GM18868 (cell line): ENCODE results near the gene FAM53A.

Experiments
- ATAC-seq: cut with Tn5 transposase; IDR thresholded peaks from one replicate; pipeline ENCODE4 v1.9.1; 2021; ENCODE audit warnings: mild to moderate bottlenecking, moderate library complexity; ENCODE audit not compliant: unreplicated experiment

FAM53A gene, protein sequence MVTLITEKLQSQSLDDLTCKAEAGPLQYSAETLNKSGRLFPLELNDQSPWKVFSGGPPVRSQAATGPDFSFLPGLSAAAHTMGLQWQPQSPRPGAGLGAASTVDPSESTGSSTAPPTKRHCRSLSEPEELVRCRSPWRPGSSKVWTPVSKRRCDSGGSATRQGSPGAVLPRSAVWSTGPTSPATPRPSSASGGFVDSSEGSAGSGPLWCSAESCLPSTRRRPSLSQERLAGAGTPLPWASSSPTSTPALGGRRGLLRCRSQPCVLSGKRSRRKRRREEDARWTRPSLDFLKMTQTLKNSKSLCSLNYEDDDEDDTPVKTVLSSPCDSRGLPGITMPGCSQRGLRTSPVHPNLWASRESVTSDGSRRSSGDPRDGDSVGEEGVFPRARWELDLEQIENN

DNA sequence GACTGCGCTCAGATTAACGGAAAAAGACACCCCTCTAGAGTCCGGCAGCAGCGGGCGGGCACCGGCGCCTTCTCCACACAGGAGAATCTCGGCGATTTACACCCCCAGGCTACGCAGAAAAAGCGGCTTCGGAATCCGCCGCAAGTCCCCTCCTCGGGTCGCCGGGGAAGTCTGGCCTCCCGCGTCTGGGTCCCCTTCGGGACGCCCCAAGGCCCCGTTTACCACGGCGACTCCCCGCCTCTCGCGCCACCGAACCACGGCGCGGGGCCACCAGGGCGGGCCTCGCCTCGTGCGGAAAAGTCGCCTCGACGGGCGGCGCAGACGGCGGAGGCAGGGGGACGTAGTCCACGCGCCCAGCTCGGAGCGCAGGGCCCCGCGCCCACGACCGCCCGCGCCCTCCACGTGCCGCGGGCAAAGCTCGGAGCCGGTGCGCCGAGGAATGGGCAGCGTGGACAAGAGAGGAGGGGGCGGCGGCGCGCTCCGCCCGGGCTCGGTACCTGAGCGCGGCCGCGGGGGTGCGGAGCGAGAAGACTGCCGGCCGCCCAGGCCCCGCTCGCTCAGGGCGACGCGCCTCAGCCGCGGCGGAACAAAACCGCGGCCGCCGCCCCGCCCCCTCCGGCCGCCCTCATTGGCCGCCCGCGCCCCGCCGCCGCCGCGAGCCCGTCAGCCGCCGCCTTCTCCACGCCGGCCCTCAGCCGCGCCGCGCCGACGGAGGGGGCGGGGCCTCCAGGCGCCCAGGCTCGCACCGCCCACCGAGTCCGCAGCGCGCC is at the start of gene FAM53A:
FAM53A (minus strand) TSS at position 578 of the 770 bp plus-strand sequence. CDS start 15,572 bp downstream, outside the sequence.
- ATAC-seq = peak; percentile 87

DNA sequence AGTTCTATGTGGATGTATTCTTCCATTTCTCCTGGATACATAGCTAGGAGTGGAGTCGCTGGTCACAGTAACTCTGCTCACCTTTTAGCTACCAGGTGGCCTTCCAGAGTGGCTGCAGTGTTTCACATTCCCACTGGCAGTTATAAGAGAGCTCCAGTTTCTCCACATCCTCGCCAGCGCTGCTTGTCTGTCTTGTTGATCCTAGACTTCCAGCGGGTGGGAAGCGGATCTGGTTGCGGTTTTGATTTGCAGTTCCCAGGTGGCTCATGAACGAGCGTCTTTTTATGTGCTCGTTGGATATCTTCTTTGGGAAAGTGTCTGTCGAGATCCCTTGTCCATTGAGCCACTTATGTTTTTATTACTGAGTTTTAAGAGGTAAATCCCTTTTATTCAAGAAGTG is 48.8 kb upstream of the FAM53A start:
- ATAC-seq = no peak

DNA sequence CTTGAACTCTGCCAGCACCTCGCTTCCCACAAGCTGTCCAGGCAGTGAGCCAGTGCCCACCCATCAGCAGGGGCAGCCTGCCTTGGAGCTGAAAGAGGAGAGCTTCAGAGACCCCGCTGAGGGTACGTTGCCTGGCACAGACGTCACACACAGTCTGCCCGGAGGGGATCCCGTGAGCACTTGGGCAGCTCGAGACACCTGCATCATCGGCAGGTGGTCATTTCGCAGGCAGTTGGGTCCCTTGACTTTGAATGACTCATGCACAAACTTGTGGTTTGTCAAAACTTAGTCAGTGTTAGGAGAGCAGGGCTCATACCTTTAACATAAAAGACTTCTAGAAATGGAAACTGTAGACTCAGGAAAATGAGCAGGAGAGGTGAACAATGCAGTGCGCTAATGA is 47.1 kb upstream of the FAM53A start:
- no peak for ATAC-seq

DNA sequence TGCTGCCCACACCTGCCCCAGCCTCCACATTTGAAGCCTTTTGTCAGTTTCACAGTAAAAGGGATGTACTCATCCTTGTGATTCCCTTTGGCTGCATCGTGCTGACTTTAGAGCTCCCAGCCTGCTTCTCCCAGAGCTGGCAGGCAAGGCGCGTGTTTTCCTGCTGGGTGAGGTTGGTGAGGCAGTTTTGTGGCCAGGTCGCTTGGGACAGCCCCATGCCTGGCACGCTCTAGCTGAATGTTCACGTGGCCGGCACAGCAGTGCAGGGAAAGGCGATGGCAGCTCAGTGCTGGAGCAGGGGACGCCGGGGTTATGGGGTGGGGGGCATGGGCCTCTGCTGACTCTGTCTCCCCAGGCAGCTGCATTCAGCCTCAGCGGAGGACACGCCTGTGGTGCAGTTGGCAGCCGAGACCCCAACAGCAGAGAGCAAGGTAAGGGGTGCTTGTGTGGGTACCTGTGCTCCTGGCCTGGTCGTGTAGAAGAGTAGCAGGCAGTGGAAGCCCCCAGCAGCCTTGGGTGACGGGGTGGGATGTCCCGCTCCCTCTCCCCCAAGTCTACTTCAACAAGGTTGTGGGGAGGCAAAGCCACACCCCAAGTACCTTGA is 46.5 kb upstream of the FAM53A start:
- ATAC-seq = no peak

DNA sequence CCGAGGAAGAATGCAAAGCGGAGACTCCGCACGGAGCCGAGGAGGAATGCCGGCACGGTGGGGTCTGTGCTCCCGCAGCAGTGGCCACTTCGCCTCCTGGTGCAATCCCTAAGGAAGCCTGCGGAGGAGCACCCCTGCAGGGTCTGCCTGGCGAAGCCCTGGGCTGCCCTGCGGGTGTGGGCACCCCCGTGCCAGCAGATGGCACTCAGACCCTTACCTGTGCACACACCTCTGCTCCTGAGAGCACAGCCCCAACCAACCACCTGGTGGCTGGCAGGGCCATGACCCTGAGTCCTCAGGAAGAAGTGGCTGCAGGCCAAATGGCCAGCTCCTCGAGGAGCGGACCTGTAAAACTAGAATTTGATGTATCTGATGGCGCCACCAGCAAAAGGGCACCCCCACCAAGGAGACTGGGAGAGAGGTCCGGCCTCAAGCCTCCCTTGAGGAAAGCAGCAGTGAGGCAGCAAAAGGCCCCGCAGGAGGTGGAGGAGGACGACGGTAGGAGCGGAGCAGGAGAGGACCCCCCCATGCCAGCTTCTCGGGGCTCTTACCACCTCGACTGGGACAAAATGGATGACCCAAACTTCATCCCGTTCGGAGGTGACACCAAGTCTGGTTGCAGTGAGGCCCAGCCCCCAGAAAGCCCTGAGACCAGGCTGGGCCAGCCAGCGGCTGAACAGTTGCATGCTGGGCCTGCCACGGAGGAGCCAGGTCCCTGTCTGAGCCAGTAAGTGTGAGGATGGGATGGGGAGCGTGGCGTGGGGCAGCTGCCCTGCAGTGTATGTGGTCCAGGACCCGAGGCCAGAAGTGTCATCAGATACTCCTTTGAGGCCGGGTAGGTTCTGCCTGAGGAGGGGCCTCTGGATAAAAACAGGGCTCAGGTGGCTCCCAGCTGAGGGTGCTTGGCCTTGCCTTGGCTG is 44.2 kb upstream of the FAM53A start:
- no peak for ATAC-seq

DNA sequence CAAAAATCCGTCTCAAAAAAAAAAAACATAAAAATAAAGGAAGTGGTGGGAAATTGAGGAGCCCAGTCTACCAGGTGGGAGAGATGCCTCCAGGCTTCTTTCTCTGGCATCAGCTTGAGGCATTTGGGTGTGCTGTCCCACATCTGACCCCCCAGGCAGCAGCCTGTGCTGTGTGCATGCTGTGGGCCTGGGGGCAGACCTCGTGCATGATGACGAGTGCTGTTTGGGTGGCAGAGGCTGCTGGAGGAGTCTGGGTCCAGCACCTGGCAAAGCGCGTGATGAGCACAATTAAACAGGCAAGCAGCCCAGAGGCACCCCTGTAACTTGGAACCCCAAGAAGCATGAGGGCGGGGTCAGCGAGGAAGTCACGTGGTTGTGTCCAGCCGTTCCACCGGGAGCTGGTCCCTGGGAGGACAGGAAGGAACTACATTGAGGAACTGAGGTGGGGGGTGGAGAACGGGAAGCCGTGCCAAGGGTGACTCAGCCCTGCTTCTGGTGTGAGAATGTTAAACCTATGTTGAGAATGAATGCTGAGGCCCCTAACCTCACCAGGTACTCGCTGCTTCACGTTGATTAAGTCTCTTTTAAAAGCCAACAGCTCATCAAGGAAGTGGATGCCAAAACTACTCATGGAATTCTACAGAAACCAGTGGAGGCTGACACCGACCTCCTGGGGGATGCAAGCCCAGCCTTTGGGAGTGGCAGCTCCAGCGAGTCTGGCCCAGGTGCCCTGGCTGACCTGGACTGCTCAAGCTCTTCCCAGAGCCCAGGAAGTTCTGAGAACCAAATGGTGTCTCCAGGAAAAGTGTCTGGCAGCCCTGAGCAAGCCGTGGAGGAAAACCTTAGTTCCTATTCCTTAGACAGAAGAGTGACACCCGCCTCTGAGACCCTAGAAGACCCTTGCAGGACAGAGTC is 43.3 kb upstream of the FAM53A start:
- no peak for ATAC-seq

DNA sequence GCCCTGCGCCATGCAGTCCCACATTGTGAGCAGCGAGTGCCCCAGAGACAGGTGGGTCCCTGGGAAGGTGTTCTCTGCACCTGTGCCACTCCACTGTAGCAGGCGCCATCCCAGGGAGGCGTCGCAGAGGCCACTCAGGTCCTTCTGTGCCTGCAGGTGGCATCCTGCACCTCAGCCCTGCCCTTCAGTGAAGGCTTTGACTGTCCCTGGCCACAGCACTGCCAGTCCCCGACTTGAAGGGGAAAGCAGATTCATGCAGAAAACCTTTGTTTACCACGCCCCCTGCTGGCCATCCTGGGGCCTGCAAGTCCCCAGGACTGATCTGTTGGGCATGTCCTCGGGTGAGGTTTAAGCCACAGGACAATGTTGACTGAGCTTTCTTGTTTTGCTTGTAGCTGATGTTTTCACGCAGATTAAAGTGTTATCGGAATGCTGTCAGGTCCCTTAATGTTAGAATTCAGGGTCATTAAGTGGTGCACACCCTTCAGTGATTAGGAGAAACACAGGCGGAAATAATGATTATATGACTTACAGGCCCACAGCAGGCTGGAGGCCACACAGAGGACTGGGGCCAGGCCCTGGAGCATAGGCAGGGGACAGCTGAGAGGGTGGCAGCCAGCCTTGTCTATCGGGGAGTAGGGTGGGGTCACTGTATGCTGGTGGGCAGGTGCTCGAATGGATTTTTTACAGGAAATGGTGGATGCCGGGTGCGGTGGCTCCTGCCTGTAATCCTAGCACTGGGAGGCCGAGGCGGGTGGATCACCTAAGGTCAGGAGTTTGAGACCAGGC is 42.2 kb upstream of the FAM53A start:
- no peak for ATAC-seq

DNA sequence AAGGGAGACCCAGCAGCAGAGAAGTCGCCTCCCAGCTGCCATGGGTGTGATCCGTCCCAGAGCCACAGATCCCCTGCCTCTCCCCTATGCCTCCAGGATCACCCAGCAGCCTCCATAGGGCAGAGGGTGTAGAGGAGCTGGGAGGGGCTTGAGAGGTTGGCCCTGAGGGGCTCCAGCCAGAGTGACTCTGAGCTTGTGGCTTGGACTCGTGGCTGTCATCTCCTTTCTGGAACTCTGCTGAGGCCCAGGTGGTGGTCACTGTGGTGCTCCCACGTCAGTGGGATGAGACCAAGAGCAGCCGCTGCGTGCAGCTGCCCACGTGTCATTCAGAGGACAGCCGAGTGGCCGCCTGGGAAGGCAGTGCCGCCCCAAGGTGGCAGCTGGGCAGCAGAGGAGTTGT is 41.4 kb upstream of the FAM53A start:
- ATAC-seq = no peak

DNA sequence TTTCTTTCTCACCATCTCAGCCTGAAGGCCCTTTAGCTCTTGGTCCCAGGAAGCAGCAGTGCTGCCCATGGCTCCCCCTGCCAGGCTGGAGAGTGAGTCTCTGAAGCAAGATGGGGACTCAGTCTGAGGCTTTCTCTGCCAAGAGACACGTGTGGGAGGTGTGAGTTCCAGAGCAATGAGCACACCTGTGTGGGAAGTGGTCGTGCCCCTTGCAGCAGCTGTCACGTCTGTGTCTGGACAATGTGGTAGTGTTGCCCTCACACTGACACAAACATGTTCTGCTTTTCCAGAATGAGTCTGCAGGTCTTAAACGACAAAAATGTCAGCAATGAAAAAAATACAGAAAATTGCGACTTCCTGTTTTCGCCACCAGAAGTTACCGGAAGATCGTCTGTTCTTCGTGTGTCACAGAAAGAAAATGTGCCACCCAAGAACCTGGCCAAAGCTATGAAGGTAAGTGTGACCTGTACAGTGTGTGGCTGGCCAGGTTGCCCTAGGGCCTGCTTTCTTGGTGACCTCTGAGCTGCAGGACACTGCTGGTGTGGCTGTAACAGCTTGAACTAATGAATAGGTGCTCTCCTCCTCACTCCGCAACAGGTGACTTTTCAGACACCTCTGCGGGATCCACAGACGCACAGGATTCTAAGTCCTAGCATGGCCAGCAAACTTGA is 39.2 kb upstream of the FAM53A start:
- ATAC-seq = no peak

DNA sequence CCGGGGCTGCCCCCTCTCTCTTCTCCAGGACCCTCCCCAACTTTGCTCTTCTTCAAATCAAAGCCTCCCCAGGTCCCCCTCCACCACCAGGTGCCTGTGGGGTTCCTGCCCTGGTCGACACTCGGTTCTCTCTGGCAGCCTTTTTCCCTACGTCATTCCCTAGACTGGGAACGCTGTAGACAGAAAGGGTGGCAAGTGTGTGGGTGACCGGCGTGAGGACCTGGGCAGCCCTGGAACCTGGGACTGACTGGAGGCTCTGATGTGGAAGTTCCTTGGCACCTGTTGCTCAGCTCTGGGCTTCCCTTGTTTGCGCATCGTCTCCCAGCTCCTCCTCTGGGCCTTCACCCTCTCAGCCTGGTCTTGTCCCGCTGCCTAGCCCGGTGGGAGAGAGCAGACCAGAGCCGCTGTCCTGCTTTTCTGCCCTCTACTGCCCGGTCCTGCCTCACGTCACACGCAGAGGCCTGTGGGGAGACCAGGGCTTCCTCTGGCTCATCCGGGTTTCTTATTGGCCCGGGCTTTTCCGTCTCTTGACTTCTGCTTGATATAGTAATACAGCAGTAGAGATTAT is 38.5 kb upstream of the FAM53A start:
- ATAC-seq = no peak

DNA sequence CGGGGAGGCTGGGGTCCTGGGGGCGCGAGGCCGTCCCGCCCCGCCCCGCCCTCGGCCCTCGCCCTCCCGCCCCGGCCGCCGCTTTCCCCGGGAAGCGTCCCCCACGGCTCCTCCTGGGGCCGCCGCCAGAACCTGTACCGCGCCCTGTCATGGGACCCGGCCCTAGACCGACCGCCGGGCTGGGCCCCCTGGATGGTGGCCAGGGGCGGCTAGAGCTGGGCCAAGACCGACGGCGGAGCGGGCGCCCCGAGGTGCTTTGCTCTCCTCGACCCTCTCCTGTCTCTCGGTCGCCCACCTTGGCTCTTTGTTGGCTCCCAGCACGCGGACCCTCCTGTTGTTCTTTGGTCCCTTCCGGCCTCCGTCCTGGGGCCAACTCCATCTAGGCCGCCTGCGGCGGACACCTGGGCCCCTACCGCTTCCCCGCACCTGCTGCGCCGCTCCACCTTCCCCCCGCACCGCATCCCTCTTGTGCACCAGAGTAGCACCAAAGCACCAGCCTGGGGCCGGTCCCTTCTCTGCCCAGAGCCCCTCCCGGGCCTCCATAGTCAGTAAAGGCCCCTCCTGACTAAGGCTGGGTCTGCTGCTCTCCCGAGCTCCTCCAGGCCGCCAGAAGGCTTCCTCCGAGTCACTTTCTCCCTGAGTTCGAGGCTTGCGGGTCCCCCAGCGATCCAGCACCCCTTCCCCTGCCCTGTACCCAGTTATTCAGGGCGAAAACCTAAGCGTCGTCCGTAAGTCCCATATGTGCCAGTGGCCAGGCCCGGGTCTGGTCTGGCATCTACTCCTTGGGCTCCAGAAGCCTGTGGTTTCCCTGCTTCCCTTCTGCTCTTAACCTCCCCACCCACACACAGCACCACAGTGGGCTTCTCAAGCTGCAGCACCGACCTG is 37.8 kb upstream of the FAM53A start:
- peak; percentile 1 for ATAC-seq

DNA sequence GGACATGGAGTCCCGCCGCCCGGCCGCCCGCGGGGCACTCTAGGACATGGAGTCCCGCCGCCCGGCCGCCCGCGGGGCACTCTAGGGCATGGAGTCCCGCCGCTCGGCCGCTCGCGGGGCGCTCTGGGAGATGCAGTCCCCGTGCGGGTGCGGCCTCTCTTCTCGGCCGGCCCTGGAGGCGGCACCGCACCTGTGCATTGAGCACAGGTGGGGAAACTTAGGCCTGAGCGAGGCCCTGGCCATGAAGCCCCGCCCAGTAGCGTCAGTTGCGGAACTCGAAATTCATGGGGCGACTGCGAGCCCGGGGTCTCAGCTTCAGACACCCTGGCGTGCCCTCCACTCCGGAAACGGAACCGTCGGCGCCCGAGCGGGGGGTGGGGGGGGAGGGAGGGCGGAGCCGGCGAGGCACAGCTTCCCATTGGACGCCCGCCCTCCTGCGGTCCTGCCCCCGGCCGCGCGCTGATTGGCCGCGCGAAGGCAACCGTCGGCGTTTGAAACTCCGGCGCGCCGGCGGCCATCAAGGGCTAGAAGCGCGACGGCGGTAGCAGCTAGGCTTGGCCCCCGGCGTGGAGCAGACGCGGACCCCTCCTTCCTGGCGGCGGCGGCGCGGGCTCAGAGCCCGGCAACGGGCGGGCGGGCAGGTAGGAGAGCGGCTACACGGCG is 37.0 kb upstream of the FAM53A start, which contains the start of the genes TACC3 and TMEM129:
TACC3 (plus strand) TSS at position 519 of the 663 bp plus-strand sequence. CDS start 1,901 bp downstream, outside the sequence.
TMEM129 (minus strand) TSS at position 321 of the 663 bp plus-strand sequence. CDS start 486 bp downstream, outside the sequence.
- peak; percentile 79 for ATAC-seq

DNA sequence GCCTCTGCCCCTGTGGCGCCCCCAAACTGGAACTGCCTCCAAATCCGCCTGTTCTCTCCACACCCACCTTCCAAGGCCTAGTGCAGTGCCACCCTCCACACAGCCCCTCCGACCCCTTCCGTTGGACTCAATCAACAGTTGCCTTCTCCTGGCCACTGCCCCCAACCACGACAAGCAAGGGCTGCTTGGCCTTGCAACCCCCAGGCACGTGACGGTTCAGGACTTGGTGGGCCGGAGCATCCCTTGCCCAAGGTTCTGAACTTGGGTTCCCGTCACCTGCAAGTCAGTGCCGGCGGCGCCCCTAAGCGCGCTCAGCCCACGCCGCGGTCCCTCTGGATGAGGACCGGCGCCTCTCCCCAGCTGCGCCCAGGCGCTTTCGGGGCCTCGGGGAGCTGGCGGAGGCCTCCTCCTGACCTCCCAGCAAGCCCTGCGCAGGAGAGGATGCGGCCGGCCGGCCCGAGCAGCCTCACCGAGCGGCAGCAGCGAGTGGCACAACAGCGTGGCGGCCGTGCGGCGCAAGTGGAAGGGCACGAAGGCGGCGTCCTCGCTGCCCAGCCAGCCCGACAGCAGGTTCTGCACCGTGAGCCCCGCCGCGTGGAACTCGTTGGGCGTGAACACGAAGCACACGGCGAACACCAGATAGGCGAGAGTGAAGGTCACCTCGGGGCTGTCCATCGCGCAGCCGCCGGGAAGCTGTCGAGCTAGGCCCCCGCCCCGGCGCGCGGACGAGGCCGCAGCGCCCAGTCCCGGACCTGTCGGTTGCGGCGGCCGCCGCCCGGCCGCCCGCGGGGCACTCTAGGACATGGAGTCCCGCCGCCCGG is 36.3 kb upstream of the FAM53A start:
- ATAC-seq = peak; percentile 8

DNA sequence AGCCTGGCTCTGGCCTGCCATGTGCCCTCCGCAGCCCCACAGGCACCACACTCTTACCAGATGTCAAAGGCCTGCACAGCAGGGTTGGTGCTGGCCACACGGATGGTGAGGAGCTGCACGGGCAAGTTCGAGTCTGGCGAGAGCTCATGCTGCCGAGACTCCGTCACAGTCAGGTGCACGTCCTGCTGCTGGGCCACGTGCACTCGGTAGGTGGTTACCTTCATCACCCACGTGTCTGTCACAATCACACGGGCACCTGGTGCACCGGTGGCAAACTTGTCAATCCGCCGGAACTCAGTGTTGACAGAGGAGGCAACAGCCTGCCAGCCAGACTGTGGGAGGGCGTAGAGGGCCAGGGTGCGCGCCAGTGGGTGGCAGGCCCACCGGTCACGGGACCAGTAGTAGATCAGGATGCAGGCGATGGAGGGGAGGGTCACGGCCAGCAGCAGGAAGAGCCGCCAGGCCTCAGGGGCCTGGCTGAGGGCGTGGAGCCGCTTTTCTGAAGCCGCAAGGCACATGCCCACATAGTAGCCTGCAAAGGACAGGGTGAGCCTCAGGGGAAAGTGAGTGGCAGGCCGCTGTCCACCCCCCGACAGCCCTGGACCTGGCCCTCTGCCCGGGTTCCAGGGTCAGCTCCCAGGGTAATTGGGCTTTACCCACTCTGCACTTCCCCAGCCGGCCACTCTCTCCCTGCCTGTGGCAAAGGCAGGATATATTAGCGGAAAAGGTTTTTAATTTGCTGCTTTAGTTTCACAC is 34.2 kb upstream of the FAM53A start:
- no peak for ATAC-seq
